Measurements from ENCODE around the gene IFT122.

IFT122 gene

GRCh38 chr3:129449279-129450115, 9.5 kb downstream of the IFT122 start:
- TF ChIP-seq CTCF (IDR thresholded peaks at IDR 0.05; ENCODE audit: borderline replicate concordance, insufficient read depth, low read depth, low read length), result no peak
- H3K4me3 ChIP-seq (ENCODE audit: low read depth, low read length), result no peak overlapping the region

- TF ChIP-seq CTCF (IDR thresholded peaks at IDR 0.05; ENCODE audit: borderline replicate concordance, insufficient read depth, low read depth, low read length), result no peak
- H3K4me3 ChIP-seq (ENCODE audit: low read depth, low read length), result no peak overlapping the region
Measured at GRCh38 chr3:129453732-129454131, 13.7 kb downstream of the IFT122 start.

GRCh38 chr3:129460155-129460554, 20.1 kb downstream of the IFT122 start:
- TF ChIP-seq CTCF (IDR thresholded peaks at IDR 0.05; ENCODE audit: borderline replicate concordance, insufficient read depth, low read depth, low read length), result no peak

GRCh38 chr3:129460572-129460971, 20.5 kb downstream of the IFT122 start:
- no peak for TF ChIP-seq CTCF (IDR thresholded peaks at IDR 0.05; ENCODE audit: borderline replicate concordance, insufficient read depth, low read depth, low read length)
- H3K4me3 ChIP-seq (ENCODE audit: low read depth, low read length), result no peak overlapping the region

More at GRCh38 chr3:129460155-129460554, 20.1 kb downstream of the IFT122 start:
- H3K4me3 ChIP-seq (ENCODE audit: low read depth, low read length), result no peak overlapping the region

- no peak overlapping the region for H3K4me3 ChIP-seq (ENCODE audit: low read depth, low read length)
- TF ChIP-seq CTCF (IDR thresholded peaks at IDR 0.05; ENCODE audit: borderline replicate concordance, insufficient read depth, low read depth, low read length), result no peak
Measured at GRCh38 chr3:129461022-129461421, 21.0 kb downstream of the IFT122 start.

- TF ChIP-seq CTCF (IDR thresholded peaks at IDR 0.05; ENCODE audit: borderline replicate concordance, insufficient read depth, low read depth, low read length), result no peak
- no peak overlapping the region for H3K4me3 ChIP-seq (ENCODE audit: low read depth, low read length)
Measured at GRCh38 chr3:129461461-129462146, 21.6 kb downstream of the IFT122 start.
